Measurements from ENCODE around the gene C12orf57. TPM values are rescaled to one million over a fixed set of nuclear protein-coding genes. Genes with fewer than 3 reads are reported as not detected.

The C12orf57 gene
- total and polyA plus RNA-seq, 10 of the 15 experiments (the other 5 are each of a cell fraction or from before 2014, with no cell fraction given), result 64.5 to 377 (median 211) TPM

GRCh38 chr12:6959058-6959804 lies 15.4 kb downstream of the C12orf57 start:
- FAIRE-seq, result peak; percentile 90
- peak; percentile 66 for ATAC-seq
- no peak for DNase-seq (ENCODE audit: low read depth, low spot score)
- RAD21 ChIA-PET (ENCODE audit: unreplicated experiment), result interaction anchor here (0.7 to 13.5 kb wide), 9 partner anchors 8 to 119 kb away, joined by 3 to 426 read pairs (median 5); partner anchors contain the start of genes C12orf57, LPCAT3, PTPN6 and RNU7-1
- Histone ChIP-seq H3K79me2 (ENCODE audit: control insufficient read depth, insufficient read depth, low read length) (peaks cover 70% of the 10 kb centered on the region), H3K36me3 (ENCODE audit: control insufficient read depth in 2 of 2, insufficient read depth in 2 of 2, low read length in 1 of 2) (peaks cover 12 to 33% of the 10 kb centered on the region in 2 experiments), H3K9ac (ENCODE audit: control insufficient read depth, insufficient read depth, low read length) (peak overlapping the region; percentile 91), H3K4me3 (peak overlapping the region; percentile 95), H3K9me3 (replicated peaks; ENCODE audit: control insufficient read depth, insufficient read depth, low read length) (no peaks in the 10 kb centered on the region), H3K27me3 (replicated peaks in 1 of 2; ENCODE audit: control insufficient read depth in 2 of 2, insufficient read depth in 2 of 2, low read length in 1 of 2) (no peaks in the 10 kb centered on the region), H3K4me2 (ENCODE audit: control insufficient read depth, insufficient read depth) (peak overlapping the region; percentile 99), H3K27ac (ENCODE audit: control insufficient read depth, insufficient read depth) (peak overlapping the region; percentile 99), H3K4me1 (ENCODE audit: control insufficient read depth, insufficient read depth, low read length) (peaks cover 82% of the 10 kb centered on the region), H2AFZ (ENCODE audit: control insufficient read depth, low read depth, low read length) (no peak overlapping the region), H4K20me1 (ENCODE audit: control insufficient read depth, insufficient read depth) (no peaks in the 10 kb centered on the region)
- CTCF ChIA-PET, result interaction anchor here (0.9 to 13.2 kb wide), 10 partner anchors 9 to 206 kb away, joined by 3 to 645 read pairs (median 4); partner anchors contain the start of genes C12orf57, C1RL, MLF2 and PTPN6
- in situ Hi-C loops (cut with MboI), result loop anchor here (25.0 kb wide), 1 partner anchor 1678 kb away; no protein-coding TSS in a partner anchor
- SMC1A ChIA-PET (ENCODE audit: uncharacterized antibody, unreplicated experiment), result interaction anchor here (1.1 to 13.2 kb wide), 3 partner anchors 11 to 149 kb away, joined by 3 to 395 read pairs (median 4); partner anchors contain the start of genes C12orf57, C1RL, PTPN6 and RNU7-1
- POLR2A ChIA-PET, result interaction anchor here (0.6 to 13.5 kb wide), 11 partner anchors 15 to 167 kb away, joined by 3 to 524 read pairs (median 3); partner anchors contain the start of genes C12orf57, C1RL, CDCA3 and ENO2
- WGBS (ENCODE audit: insufficient coverage, insufficient replicate concordance, low lambda C conversion rate, missing lambda C conversion rate), result 0% methylated on average over 24 of the region's 24 CpGs
- intact Hi-C loops (cut with micrococcal nuclease; ENCODE audit: unreplicated experiment), result no loop called here
- BruUV-seq (replicated peaks), result TSS peak; percentile 44
- 0 out of 2 replicates have a peak, but pooled peaks have one; percentile 18 for TF ChIP-seq PRDM15 (CRISPR knock-in tag; IDR thresholded peaks at IDR 0.05)
- peak; percentile 62 for TF ChIP-seq YY1 (IDR thresholded peaks at IDR 0.05; ENCODE audit: low read depth, low read length)
- TF ChIP-seq, protein P1, sequence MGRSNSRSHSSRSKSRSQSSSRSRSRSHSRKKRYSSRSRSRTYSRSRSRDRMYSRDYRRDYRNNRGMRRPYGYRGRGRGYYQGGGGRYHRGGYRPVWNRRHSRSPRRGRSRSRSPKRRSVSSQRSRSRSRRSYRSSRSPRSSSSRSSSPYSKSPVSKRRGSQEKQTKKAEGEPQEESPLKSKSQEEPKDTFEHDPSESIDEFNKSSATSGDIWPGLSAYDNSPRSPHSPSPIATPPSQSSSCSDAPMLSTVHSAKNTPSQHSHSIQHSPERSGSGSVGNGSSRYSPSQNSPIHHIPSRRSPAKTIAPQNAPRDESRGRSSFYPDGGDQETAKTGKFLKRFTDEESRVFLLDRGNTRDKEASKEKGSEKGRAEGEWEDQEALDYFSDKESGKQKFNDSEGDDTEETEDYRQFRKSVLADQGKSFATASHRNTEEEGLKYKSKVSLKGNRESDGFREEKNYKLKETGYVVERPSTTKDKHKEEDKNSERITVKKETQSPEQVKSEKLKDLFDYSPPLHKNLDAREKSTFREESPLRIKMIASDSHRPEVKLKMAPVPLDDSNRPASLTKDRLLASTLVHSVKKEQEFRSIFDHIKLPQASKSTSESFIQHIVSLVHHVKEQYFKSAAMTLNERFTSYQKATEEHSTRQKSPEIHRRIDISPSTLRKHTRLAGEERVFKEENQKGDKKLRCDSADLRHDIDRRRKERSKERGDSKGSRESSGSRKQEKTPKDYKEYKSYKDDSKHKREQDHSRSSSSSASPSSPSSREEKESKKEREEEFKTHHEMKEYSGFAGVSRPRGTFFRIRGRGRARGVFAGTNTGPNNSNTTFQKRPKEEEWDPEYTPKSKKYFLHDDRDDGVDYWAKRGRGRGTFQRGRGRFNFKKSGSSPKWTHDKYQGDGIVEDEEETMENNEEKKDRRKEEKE (IDR thresholded peaks at IDR 0.05), result no peak
- TF ChIP-seq NBN (IDR thresholded peaks at IDR 0.05), result peak; percentile 94
- TF ChIP-seq BCL11A (IDR thresholded peaks at IDR 0.05; ENCODE audit: low read depth, low read length), result peak; percentile 91
- peak; percentile 91 for TF ChIP-seq HDGF (IDR thresholded peaks at IDR 0.05)
- TF ChIP-seq RFX5 (IDR thresholded peaks at IDR 0.05; ENCODE audit: low read depth, low read length), result no peak
- no peak for TF ChIP-seq HSF1 (IDR thresholded peaks at IDR 0.05; ENCODE audit: low read depth, low read length)
- no peak for TF ChIP-seq HDAC2 (IDR thresholded peaks at IDR 0.05)
- no peak for TF ChIP-seq PML (IDR thresholded peaks at IDR 0.05; ENCODE audit: low read length)
- TF ChIP-seq SP1 (IDR thresholded peaks at IDR 0.05; ENCODE audit: low read depth, low read length), result peak; percentile 86
- no peak for TF ChIP-seq CREB1 (IDR thresholded peaks at IDR 0.05; ENCODE audit: low read depth)
- no peak for TF ChIP-seq CBX5 (IDR thresholded peaks at IDR 0.05; ENCODE audit: low read depth)
- TF ChIP-seq, protein P2, sequence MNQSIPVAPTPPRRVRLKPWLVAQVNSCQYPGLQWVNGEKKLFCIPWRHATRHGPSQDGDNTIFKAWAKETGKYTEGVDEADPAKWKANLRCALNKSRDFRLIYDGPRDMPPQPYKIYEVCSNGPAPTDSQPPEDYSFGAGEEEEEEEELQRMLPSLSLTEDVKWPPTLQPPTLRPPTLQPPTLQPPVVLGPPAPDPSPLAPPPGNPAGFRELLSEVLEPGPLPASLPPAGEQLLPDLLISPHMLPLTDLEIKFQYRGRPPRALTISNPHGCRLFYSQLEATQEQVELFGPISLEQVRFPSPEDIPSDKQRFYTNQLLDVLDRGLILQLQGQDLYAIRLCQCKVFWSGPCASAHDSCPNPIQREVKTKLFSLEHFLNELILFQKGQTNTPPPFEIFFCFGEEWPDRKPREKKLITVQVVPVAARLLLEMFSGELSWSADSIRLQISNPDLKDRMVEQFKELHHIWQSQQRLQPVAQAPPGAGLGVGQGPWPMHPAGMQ (IDR thresholded peaks at IDR 0.05; ENCODE audit: borderline replicate concordance), result no peak

Measured in GM12878 (cell line).